DMS 273 (cell line): ENCODE data around the gene GRAMD2B.

Source experiments
- DNase-seq: peaks from one replicate; lab custom pipeline; 2025; ENCODE audit not compliant: unreplicated experiment; lab: John Stamatoyannopoulos, UW

GRAMD2B gene

GRCh38 chr5:126534553-126534952 is 111.3 kb downstream of the GRAMD2B start:
- no peak for DNase-seq

GRCh38 chr5:126535856-126536545 is 112.8 kb downstream of the GRAMD2B start:
- no peak for DNase-seq

GRCh38 chr5:126536874-126537273 is 113.7 kb downstream of the GRAMD2B start:
- no peak for DNase-seq

- DNase-seq = no peak
These were observed 115.4 kb downstream of the GRAMD2B start for GRCh38 chr5:126538579-126538978.

GRCh38 chr5:126540631-126541030 is 117.4 kb downstream of the GRAMD2B start:
- DNase-seq = no peak

- no peak for DNase-seq
These were observed 119.2 kb downstream of the GRAMD2B start for GRCh38 chr5:126542441-126542840.

- DNase-seq = no peak
These were observed 119.8 kb downstream of the GRAMD2B start for GRCh38 chr5:126543009-126543408.

GRCh38 chr5:126543660-126544059 is 120.5 kb downstream of the GRAMD2B start:
- DNase-seq = no peak
